Sigmoid colon (tissue), 7 donors: ENCODE measurements around the gene OPN3. TPM values are rescaled to one million over a fixed set of nuclear protein-coding genes. Genes with fewer than 3 reads are reported as not detected.

Experiments used
- DNase-seq: peaks from one replicate; pipeline ENCODE4 v3.0.0-alpha.2; 2019
- H3K27ac ChIP-seq, 4 donors: fragments of 200-600 bp; sonication (generic); one replicate each; pipeline ENCODE4 v1.5.1; 2016 to 2019; ENCODE audit warnings: mild to moderate bottlenecking in 1 of 4
- H3K27me3 ChIP-seq, 3 donors: fragments of 200-600 bp; sonication (generic); one replicate each; pipeline ENCODE4 v1.5.1; 2019; ENCODE audit warnings: mild to moderate bottlenecking in 1 of 3
- H3K36me3 ChIP-seq, 4 donors: fragments of 200-600 bp; sonication (generic); one replicate each; pipeline ENCODE4 v1.5.1; 2016 to 2019
- H3K4me1 ChIP-seq, 4 donors: fragments of 200-600 bp; sonication (generic); one replicate each; pipeline ENCODE4 v1.5.1; 2017 to 2019
- H3K4me3 ChIP-seq, 4 donors: fragments of 200-600 bp; sonication (generic); one replicate each; pipeline ENCODE4 v1.5.1; 2017 to 2019; ENCODE audit warnings: mild to moderate bottlenecking in 2 of 4, moderate library complexity in 1 of 4
- H3K9me3 ChIP-seq, 4 donors: fragments of 200-600 bp in 3 of 4; sonication (generic) in 3 of 4; one replicate each; pipeline versions ENCODE4 v1.5.1 to v1.6.1; 2013 to 2019
- EP300 ChIP-seq, 4 donors: sonication (generic); formaldehyde crosslinking; IDR thresholded peaks; one replicate each; pipeline ENCODE4 v1.6.1; 2017; ENCODE audit warnings: antibody characterized with exemption in 4 of 4
- POLR2A ChIP-seq, 2 donors: fragments of 450-650 bp; IDR thresholded peaks; one replicate each; pipeline ENCODE4 v1.6.1; 2016; ENCODE audit warnings: antibody characterized with exemption in 2 of 2, mild to moderate bottlenecking in 2 of 2, moderate library complexity in 2 of 2
- POLR2AphosphoS5 ChIP-seq, 4 donors: sonication (generic); formaldehyde crosslinking; IDR thresholded peaks; one replicate each; pipeline ENCODE4 v1.6.1; 2017; ENCODE audit warnings: antibody characterized with exemption in 4 of 4
- WGBS, 2 donors: extraction: QIAGEN DNeasy Blood & Tissue Kit; methylation state at CpG; one replicate each; pipeline ENCODE4 v1.1.7; 2013; 5-methylcytosine and 5-hydroxymethylcytosine counted together
- intact Hi-C: fragments of 100-400 bp; cut with DNase I; formaldehyde crosslinking; loops from one replicate; pipeline ENCODE4 v1.15.1; 2023
- polyA plus RNA-seq, 3 donors: library from polyadenylated mRNA; stranded (reverse); fragments of 200-250 nt; gene quantifications; one replicate each; pipeline ENCODE4 v1.2.3, GENCODE V29; 2013
- total RNA-seq, 4 donors: library from RNA; depleted of rRNA; stranded (reverse); fragments of >200 nt; gene quantifications; one replicate each; pipeline ENCODE4 v1.1.0, GENCODE V29; 2016
- TF ChIP-seq, protein P1 (sequence below), 4 experiments: fragments of 450-650 bp in 3 of 4; fragments of 200-600 bp in 1 of 4; IDR thresholded peaks; one replicate each; pipeline ENCODE4 v1.5.1; 2016 to 2019; ENCODE audit warnings: antibody characterized with exemption in 4 of 4, mild to moderate bottlenecking in 3 of 4, moderate library complexity in 2 of 4
- donor health status: healthy with polysubstance abuse.
- donor health status: Bipolar disorder and iron deficiency.
- donor health status: healthy.

Gene OPN3
- total and polyA plus RNA-seq, 7 donors, result 2.5 to 58.9 (median 12.8) TPM

DNA sequence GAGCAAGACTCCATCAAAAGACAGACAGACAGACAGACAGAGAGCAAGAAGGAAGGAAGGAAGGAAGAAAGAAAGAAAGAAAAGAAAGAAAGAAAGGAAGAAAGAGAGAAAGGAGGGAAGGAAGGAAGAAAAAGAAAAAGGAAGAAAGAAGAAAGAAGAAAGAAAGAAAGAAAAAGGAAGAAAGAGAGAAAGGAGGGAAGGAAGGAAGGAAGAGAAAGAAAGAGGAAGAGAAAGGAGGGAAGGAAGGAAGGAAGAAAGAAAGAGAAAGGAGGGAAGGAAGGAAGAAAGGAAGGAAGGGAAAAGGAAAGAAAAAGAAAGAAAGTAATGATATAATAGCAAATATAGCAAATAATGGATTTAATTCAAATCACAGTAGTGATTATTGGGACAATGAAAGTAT is 32.7 kb downstream of the OPN3 start:
- Histone ChIP-seq H3K4me3 (no peak overlapping the region), H3K27ac (no peak overlapping the region), H3K36me3 (no peaks in the 10 kb centered on the region), H3K9me3 (no peaks in the 10 kb centered on the region), H3K27me3 (no peaks in the 10 kb centered on the region), H3K4me1 (peaks cover 0 to 5% (median 0%) of the 10 kb centered on the region in 4 donors)
- intact Hi-C loops, result no loop called here
- no peak for TF ChIP-seq EP300 (IDR thresholded peaks at IDR 0.05)
- TF ChIP-seq, protein P1, sequence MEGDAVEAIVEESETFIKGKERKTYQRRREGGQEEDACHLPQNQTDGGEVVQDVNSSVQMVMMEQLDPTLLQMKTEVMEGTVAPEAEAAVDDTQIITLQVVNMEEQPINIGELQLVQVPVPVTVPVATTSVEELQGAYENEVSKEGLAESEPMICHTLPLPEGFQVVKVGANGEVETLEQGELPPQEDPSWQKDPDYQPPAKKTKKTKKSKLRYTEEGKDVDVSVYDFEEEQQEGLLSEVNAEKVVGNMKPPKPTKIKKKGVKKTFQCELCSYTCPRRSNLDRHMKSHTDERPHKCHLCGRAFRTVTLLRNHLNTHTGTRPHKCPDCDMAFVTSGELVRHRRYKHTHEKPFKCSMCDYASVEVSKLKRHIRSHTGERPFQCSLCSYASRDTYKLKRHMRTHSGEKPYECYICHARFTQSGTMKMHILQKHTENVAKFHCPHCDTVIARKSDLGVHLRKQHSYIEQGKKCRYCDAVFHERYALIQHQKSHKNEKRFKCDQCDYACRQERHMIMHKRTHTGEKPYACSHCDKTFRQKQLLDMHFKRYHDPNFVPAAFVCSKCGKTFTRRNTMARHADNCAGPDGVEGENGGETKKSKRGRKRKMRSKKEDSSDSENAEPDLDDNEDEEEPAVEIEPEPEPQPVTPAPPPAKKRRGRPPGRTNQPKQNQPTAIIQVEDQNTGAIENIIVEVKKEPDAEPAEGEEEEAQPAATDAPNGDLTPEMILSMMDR (IDR thresholded peaks at IDR 0.05), result no peak
- TF ChIP-seq POLR2AphosphoS5 (IDR thresholded peaks at IDR 0.05), result no peak
- no peak for TF ChIP-seq POLR2A (IDR thresholded peaks at IDR 0.05)
- DNase-seq, result no peak

DNA sequence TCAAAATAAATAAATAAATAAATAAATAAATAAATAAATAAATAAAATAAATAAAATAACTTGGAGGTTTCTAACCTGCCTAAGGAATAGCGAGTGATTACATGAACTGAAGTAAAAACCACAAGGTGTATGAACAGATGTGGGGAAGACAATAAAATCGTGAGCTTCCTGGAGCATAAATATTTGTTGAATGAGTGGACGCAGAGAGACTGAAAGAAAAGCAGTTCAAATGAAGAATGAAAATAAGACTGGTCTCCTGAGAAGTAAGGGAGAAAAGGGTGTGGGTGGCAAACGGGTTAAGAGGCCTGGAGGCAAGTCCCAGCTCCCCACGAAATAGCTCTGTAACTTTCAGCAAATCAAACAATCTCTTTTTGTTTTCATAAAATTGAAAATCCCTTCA is 33.6 kb downstream of the OPN3 start:
- H3K27ac ChIP-seq, result no peak overlapping the region
- H3K4me1 ChIP-seq, result peaks cover 0 to 4% (median 0%) of the 10 kb centered on the region in 4 donors
- WGBS, 2 donors, result 52 to 62% methylated on average over 5 of the region's 5 CpGs
- intact Hi-C loops, result no loop called here
- no peak for TF ChIP-seq POLR2A (IDR thresholded peaks at IDR 0.05)
- no peaks in the 10 kb centered on the region for H3K9me3 ChIP-seq
- DNase-seq, result no peak
- H3K4me3 ChIP-seq, result no peak overlapping the region
- no peaks in the 10 kb centered on the region for H3K36me3 ChIP-seq
- no peaks in the 10 kb centered on the region for H3K27me3 ChIP-seq

DNA sequence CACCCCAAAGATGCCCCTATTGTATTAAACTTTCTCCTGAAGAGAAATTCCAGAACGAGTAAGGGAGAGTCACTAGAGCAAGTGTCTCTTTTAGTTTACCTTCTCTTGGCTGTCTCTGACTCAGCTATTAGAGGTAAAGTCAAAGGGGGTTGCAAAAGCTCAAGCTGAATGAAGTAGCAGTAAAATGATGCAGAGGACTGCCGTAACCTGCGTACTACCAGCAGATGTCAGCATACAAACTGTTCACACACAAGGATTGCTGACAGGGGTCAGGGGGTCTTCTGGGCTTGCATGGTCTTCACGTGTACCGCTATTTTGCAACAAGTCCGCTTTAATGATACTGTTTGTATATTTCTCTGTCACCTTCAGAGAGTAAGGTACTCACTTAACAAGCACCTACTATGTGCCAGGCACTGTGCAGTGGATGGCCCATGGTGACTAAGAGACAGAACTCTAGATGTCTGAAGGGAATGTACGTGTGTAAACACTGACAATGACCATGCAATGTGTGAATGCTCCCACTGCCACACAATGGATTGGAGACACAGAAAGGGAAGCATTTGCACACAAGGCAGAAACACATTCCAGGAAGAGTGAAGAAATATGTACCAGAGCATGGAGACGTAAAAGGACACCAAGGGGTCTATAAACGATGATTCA is 34.9 kb downstream of the OPN3 start:
- TF ChIP-seq POLR2AphosphoS5 (IDR thresholded peaks at IDR 0.05), result no peak
- no peak for TF ChIP-seq POLR2A (IDR thresholded peaks at IDR 0.05)
- DNase-seq, result no peak
- no peak overlapping the region for H3K27ac ChIP-seq
- no peaks in the 10 kb centered on the region for H3K9me3 ChIP-seq
- no peak overlapping the region for H3K4me3 ChIP-seq
- intact Hi-C loops, result no loop called here
- H3K36me3 ChIP-seq, result no peaks in the 10 kb centered on the region
- H3K27me3 ChIP-seq, result no peaks in the 10 kb centered on the region
- WGBS, 2 donors, result 86 to 87% methylated on average over 9 of the region's 9 CpGs
- no peaks in the 10 kb centered on the region for H3K4me1 ChIP-seq

DNA sequence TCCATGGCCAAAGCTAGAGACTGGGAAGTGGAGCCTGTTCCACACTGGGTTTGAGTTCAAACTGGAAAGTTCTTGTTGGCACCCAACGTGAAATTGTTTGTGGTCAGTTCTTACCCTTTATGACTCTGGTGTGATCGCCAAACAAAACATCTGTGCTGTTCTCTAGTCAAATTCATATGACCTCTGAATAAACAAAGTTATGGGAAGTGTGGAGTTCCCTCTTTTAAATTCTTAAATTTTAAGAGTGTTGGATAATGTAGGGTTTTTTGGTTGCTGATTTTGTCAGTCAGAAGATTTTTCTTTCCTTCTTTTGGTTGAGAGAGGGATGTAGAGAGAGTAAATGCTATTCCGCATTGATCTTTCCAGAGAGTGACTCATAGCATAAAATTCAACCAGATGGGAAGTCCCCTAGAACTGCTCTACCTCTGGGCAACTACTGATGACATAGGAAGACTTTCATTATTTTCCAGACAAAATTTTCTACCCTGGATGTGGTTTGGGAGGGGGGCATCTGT is 36.4 kb downstream of the OPN3 start:
- 65 to 71% methylated on average over 3 of the region's 3 CpGs for WGBS, 2 donors
- Histone ChIP-seq H3K4me3 (no peak overlapping the region), H3K9me3 (no peaks in the 10 kb centered on the region), H3K36me3 (no peaks in the 10 kb centered on the region), H3K4me1 (no peaks in the 10 kb centered on the region), H3K27ac (peak overlapping the region in 1 of 4 donors; percentile 4), H3K27me3 (no peaks in the 10 kb centered on the region)
- intact Hi-C loops, result no loop called here
- DNase-seq, result no peak
- TF ChIP-seq POLR2AphosphoS5 (IDR thresholded peaks at IDR 0.05), result no peak
- TF ChIP-seq, protein P1 (IDR thresholded peaks at IDR 0.05), result no peak
- TF ChIP-seq POLR2A (IDR thresholded peaks at IDR 0.05), result no peak
- TF ChIP-seq EP300 (IDR thresholded peaks at IDR 0.05), result no peak

DNA sequence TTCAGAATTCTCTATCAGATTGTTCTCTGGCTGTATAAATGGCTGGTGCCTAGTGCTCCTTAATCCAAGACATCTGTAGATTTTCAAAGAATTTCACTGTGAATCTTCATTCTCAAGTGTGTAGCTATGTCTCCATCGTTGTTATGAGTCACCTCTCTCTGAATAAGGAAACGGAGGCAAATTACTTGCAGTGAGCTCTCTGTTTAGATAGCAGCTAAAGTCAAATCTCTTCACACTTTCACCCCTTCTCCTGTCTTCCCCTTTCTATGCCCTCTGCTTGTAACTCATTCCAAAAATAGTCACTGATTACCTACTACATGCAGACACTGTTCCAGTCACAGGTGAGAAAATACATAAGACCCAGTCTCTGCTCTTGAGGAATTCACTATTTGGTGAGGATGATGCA is 39.7 kb downstream of the OPN3 start:
- no peaks in the 10 kb centered on the region for H3K27me3 ChIP-seq
- no peak overlapping the region for H3K27ac ChIP-seq
- intact Hi-C loops, result no loop called here
- TF ChIP-seq POLR2AphosphoS5 (IDR thresholded peaks at IDR 0.05) (no peak), EP300 (IDR thresholded peaks at IDR 0.05) (no peak), POLR2A (IDR thresholded peaks at IDR 0.05) (no peak)
- TF ChIP-seq, protein P1 (IDR thresholded peaks at IDR 0.05), result no peak
- DNase-seq, result no peak
- no peaks in the 10 kb centered on the region for H3K4me1 ChIP-seq
- no peaks in the 10 kb centered on the region for H3K9me3 ChIP-seq
- no peak overlapping the region for H3K4me3 ChIP-seq
- 58 to 67% methylated on average over 2 of the region's 2 CpGs for WGBS, 2 donors
- H3K36me3 ChIP-seq, result no peaks in the 10 kb centered on the region

DNA sequence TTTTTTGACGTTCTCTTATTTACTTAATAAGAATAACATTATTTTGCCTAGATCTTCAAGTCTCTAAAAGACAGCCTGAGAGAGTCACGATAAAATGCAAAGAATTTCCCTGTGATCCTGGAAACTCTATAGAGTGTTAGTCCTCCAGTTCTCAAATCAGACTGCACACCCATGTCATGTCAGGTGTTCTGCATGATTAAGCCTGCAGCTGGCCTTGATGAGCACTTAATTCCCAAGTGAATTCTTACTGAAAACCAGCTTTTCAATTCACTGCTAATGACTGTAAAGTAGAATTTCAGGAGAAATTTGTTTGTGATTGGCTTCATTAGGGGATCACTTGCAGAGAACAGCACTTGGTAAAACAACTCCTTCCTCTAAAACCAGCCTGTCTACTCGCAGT is 41.9 kb downstream of the OPN3 start:
- no peak overlapping the region for H3K4me3 ChIP-seq
- WGBS, 2 donors, result 83 to 93% methylated on average over 3 of the region's 3 CpGs
- intact Hi-C loops, result no loop called here

More for the DNA sequence above, 41.9 kb downstream of the OPN3 start:
- no peak for DNase-seq
- no peak overlapping the region for H3K27ac ChIP-seq
- H3K27me3 ChIP-seq, result no peaks in the 10 kb centered on the region
- H3K36me3 ChIP-seq, result no peaks in the 10 kb centered on the region
- H3K9me3 ChIP-seq, result no peaks in the 10 kb centered on the region
- H3K4me1 ChIP-seq, result no peaks in the 10 kb centered on the region
- TF ChIP-seq EP300 (IDR thresholded peaks at IDR 0.05) (no peak), POLR2AphosphoS5 (IDR thresholded peaks at IDR 0.05) (no peak), POLR2A (IDR thresholded peaks at IDR 0.05) (no peak)
- TF ChIP-seq, protein P1 (IDR thresholded peaks at IDR 0.05), result no peak
